GM21717 (cell line): ENCODE results near the gene MRPS25.

ENCODE experiments used
- ATAC-seq: cut with Tn5 transposase; IDR thresholded peaks from one replicate; pipeline ENCODE4 v1.9.1; 2021; ENCODE audit warnings: mild to moderate bottlenecking, moderate library complexity; ENCODE audit not compliant: unreplicated experiment

The MRPS25 gene

DNA sequence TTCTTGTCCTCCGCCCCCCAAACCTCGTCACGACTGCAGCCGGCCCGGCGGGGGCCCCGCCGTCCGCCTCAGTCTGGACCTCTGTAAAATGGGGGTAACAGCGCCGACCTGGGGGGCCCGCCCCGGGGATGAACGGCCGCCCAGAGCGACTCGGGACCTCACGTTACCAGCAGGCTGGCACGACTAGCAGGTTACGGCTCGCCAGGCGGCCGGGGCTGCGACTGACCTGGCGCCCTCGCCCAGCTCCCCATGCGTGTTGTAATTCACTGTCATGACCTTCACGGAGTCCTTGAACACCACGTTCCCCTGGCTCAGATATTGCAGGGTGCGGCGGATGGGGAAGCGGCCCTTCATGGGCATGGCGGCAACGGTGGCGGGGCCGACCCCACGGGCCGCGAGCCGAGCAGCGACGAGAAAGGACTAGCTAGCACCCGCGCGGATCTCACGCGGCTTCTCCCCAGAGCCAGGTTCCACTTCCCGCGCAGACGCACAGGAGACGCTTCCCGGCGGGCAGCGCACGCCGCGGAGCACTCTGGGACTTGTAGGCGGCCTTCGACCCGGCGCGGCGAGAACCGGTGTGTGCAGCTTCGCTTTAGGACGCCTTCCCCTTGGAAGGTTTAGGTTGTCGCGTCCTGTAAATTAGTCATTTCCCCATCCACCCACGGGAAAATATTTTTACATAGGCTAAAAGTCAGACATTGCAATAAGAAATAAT, at the start of gene MRPS25:
Gene MRPS25 (minus strand): TSS at position 481 of the 715 bp plus-strand sequence. CDS start 121 bp downstream, at position 360.
- peak; percentile 94 for ATAC-seq

DNA sequence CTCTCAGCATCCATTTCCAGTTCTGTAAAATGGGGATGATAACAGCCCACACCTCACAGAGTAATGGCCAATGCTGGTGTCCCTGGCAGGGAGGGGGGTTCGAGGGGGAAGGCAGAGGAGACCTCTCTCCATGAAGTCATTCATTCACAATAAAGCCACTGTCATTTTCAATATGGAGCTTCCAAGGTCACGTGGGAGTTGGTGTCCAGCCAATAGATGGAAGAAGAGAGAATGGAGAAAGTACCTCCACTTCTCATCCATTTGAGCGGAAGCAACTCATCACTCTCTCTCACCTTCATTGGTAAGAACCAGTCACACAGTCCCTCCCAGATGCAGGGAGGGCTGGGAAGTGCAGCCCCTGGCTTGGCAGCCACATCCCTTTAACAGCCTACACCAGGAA, 48.8 kb upstream of the MRPS25 start:
- ATAC-seq = no peak

DNA sequence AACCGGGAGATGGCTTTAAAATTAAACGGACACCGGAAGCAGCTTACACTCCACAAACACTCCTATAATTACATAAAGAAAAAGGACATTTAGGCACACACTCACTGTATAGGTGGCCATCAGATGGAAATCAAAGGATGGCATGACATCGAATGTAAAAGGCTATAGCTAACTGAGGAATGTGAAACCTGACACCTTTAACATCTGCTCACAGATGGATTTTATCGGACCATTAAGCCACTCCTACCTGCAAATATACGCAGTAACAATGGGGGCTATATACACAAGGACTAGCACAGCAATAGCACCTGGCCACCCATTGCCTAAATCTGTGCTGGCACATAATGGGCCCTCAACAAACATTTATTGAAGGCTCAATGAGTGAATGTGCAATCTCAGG, 48.4 kb upstream of the MRPS25 start:
- no peak for ATAC-seq

DNA sequence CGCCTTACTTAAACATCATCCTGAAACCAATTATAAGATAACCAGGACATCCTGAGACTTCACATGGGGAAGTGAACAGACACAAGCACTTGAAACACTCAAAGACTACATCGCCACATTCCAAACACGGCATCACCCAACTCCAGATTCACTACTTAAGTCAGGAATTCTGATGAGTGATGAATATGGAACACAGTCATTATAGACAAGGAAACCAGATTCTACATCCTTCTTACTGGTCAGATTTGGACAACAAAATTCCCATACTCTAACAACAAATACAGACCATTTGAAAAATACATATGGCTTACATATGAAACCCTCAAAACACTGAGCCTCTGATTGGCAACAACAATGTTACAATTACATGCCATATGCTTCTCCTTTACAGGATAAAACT, 46.9 kb upstream of the MRPS25 start:
- ATAC-seq = no peak

DNA sequence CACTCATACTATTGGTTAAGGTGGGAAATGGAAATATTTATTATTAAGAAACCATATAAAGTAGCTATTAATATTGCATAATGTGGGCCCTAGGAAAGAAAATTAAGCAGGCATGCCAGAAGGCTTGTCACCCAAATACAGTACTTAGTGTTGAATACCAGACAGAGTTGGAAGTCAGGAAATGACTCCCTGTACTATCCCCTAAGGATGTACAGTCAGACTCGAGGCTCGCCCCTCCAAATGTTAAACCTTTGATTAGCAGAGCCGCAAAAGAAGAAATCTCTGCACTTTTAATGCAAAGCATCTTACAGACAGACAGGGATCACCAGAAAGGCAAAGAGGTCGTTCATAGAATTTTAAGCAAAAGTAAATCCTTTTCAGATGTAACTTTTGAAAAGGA, 45.1 kb upstream of the MRPS25 start:
- no peak for ATAC-seq

DNA sequence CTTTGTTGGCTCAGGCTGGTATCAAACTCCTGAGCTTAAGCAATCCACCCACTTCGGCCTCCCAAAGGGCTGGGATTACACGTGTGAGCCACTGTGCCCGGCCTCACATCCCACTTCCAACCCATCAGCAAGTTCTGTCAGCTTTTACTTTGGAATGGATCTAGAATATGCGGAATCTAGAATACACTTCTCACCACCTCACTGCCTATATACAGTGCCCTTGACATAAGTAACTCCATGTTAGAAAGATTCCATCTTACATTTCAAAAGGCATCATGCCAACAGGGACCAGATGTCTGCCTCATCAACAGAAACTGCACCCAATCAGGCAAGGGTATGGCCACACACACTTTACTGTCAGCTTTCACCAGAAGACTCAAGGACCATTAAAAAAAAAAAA, 43.8 kb upstream of the MRPS25 start:
- no peak for ATAC-seq

DNA sequence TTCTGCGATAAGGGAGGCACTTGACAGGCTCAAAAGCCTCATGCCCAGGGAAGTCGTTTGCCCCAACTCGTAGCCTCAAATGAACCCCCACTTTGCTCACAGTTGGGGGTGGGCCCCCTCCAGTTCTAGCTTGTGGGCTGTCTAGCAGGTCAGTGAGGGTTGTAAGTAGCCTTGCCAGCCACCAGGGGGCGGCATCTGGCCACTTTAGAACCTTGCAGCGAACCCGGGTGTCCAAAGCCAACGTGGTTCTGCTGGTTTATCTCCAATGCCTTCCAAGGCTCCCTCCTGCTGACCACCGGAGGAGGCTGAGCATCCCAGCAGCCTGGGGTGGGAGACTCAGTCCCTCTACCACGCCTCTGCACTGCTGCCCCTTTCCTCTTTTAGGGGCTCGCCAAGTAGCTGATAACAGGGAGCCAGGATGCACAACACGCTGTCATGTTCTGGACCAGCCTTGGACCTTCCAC, 43.0 kb upstream of the MRPS25 start:
- ATAC-seq = peak; percentile 67

DNA sequence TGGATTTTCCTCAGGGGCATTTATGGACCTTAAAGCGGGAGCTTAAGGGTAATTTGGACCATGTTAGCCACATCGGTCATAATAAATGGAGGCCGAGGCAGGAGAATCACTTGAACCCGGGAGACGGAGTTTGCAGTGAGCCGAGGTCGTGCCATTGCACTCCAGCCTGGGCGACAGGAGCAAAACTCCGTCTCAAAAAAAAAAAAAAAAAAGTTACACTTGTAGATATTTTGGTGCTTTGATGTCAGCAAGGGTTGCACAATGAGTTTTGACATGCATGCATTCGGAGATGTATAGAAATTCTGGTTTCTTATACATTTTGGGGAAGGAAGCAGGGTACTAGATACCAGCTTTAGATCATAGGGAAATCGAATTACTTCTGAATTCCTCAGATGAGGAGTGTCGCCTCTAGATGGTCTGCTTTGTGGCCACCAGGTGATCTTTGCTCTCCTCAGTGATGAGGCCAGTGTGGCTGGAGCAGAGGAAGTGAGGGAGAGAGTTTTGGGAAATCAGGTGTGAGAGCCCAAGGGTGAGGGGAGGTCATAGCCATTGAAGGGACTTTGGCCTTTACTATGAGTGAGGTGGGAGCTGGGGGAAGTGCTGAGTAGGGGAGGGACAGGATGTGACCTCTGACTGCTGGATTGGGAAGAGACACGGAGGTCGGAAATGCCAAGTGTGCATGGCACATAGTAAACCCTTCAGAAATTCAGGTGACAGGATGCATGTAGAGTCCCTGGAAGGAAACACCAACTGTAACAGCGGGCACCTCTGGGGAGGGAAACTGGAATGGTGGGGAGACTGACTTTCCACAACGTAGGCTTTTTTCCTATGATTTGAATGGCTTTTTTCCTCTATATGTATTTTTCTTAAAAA, 42.2 kb upstream of the MRPS25 start:
- ATAC-seq = no peak

DNA sequence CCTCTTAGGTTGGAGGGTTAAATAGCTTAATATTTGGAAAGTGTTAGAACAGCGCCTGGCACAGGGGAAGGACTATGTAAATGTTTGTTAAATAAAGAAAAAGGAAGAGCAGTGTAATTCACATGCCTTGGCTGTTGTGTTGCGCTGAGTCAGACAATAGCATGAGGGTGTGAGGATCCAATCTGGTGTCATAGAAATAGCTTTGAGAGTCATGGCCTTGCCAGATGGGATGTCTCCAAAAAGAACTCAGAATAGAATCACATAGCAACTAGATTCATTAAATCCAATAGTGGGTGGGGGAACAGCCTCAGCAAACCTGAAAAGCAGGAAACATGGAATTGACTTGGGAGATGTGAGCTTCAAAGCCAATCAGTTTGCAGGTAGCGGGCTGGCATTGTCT, 37.7 kb upstream of the MRPS25 start:
- ATAC-seq = no peak

DNA sequence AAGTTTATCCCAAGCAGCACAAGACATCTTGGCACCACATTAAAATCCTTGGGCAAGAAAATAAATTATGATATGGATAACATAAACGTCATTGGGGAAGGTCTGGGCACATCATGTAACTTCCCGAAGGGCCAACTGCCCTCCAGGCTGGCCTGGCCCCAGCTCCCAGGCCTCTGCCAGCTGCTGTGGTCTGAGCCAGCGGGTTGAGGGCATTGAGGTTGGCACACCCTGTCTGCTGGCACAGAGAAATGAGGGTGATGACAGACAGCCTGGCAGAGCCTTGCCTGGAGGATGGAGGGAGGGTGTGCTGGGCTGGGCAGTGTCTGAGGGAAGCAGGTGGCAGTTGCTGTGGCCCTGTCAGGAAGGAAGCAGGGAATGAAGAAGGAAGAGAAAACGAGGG, 37.1 kb upstream of the MRPS25 start:
- ATAC-seq = no peak

DNA sequence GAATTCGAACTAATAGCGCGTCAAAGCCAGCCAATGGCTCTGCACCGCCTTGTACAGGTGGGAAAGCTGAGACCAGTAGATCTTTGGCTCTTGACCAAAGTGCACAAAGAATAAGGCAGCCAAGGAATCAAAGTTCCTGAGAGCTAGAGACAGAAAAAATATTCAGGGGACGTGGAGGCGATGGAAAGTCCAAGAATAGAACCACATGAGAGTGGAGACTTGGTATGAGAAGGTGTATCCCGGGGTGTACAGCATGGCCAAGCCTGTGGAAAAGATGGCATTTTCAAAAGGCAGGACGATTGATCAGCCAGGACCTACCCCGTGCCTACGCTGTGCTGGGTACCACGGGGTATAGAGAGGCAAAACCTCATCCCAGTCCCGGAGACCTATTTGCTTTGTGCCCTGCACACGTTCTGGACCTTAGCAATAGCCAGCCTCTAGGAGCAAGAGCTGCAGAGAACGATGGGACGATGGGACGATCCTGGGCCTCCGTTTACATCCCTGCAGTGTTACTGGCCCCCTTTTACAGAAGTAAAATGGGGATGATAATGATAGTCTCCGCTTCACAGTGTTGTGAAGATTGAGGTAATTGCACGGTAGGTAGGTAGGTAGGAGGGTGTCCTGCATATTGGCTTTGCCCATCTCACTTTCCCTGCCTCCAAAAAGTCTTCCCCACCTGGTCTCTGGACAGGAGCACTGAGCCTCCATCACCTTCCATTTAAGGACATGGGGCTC, 34.4 kb upstream of the MRPS25 start:
- peak; percentile 22 for ATAC-seq

DNA sequence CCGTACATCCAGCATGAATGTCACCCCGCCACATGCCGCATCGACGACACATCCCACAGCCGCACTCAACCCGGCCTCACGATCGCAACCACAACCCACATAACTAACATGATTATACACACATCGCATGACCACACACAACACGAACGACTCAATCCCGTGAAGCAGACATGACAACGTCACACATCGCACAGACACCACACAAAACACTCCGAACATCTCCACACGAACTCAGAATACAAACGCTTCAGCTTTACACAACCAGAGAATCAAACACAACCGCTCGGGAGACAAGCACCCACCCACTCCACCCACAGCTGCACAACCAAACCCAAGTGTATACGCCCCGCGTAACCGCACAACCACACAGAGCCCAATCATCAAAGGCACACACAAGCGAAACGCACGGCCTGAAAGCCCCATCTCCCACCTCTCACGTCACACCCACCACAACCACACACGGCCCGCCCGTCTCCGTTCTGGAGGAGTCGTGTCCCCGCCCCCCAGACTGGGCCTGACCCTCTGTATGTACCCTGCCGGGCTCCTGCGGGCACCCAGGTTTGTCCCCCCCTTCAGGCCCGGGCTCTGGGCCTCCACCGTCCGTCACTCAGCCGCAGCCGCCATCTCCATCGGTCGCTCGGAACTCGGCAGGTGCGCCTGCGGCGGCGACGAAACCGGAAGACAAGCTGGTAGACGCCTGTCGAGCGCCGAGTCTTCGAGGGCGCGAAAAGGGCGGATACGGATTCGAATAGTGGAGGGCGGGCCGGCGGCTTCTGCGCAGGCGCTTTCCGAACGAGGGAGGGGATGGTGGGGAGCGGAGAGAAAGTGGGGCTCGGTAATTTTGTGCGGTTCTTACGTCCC, 33.6 kb upstream of the MRPS25 start, which contains the start of gene RBSN:
Gene RBSN (minus strand): TSS at position 646 of the 861 bp plus-strand sequence. CDS start 3,028 bp downstream, outside the sequence.
- ATAC-seq = peak; percentile 83

DNA sequence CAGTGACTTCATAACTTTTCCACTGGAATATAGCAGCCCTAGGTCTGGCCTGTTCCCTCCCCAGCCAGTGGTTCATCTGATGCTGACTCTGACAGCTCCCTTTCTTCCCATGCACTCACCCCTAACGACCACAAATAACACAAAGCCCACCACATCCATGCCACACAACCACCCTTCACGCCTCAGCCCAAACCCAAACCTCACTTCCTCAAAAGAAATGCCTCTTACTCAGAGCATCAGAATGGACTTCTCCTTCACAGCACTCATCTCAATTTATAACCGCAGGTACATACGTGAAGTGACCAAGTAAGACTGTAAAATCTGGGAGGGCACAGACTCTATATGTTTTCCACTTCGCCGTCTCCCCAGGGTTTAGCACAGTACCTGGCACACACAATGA, 32.8 kb upstream of the MRPS25 start:
- no peak for ATAC-seq

DNA sequence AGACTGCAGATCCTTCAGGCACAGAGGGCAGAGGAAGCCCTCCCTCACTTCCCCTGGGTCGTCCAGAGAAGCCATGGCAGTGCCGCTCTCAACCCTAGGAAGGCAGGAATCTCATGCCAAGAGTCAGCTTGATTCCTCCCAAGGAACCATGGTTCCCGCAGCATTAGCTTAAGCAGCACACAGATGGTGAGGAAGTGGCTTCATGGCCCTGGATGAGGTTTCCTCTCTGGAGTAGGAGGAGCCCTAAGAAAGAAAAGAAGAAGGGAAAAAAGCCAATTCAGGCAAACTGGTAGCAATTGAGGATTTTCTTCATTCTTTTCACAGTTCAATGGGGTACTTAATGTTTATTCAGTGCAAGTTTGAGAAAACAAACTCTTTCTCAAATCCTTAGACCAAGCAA, 30.9 kb upstream of the MRPS25 start:
- no peak for ATAC-seq

DNA sequence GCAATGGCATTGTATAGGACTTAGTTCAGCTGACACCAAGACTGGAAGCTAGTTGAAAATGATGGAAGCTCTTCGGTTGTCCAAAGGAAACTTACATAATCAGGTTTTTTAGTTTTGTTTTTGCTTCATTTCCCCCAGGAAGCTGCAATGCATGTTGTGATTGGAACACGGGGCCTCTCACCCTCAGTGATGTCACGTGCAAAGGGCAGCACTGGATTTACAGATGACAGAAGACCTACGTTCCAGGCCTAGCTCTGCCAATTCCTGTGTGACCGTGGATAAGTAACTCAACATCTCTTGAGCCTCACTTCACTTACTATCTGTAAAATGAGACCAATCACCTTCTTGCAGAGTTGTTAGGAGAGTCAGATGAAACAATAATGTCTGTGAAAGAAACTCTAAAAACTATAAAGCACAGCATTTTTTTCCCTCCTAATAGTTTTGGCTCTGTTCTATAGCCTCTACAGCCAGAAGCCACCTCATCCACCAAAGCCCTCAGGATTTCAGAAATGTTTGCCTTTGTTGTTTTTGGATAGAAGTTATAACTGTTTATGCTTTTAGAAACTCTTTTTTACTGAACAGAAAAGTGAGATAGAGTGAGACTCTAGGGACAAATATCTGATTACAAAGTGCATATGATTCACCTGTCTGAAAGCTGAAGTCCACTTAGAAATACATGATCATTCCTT, 29.2 kb upstream of the MRPS25 start:
- ATAC-seq = no peak

DNA sequence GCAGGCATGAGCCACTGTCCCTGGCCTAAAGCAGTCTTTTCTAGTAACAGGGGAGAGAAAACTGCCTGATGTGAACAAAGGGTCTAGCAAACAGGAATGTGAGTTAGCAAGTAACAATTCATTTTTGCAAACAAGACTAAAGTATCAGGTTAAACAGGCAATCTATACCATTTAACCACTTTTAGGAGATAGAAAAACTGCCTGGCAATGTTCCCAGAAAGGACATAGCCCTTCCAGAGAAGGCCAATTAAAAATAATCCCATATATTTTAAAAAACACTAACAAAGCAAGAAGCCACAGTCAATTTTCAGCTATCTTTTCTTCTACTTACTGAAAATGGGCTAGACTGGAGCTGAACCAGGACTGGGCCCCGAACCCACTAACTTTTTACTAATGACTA, 27.6 kb upstream of the MRPS25 start:
- no peak for ATAC-seq

DNA sequence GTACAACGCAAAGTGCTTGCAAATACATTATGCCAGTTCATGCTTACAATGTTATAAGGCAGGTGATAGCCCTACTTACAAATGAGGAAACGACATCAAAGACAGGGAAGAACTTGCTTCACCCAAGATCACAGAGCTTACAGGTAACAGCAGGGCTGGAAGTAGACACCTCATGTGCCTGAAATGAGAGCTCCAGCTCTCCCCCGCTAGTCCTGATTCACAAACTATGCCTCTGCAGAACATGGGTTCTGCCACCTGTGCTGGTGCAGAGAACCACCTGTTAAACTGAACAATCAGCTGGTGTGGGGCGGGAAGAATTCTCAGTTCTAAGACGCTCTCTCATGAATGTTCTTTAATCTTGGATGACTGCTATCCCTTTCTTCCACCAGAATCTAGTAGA, 26.5 kb upstream of the MRPS25 start:
- no peak for ATAC-seq

DNA sequence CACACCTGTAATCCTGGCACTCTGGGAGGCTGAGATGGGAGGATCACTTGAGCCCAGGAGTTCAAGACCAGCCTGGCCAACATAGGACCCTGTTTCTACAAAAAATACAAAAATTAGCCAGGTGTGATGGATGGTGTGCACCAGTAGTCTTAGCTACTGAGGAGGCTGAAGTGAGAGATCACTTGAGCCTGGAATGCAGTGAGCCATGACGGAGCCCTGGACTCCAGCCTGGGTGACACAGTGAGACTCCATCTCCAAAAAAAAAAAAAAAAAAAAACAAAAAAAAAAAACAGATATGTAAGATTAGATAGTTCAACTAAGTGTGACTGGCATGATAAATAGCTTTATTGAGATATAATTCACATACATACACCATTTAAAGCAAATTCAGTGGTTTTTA, 24.1 kb upstream of the MRPS25 start:
- no peak for ATAC-seq

DNA sequence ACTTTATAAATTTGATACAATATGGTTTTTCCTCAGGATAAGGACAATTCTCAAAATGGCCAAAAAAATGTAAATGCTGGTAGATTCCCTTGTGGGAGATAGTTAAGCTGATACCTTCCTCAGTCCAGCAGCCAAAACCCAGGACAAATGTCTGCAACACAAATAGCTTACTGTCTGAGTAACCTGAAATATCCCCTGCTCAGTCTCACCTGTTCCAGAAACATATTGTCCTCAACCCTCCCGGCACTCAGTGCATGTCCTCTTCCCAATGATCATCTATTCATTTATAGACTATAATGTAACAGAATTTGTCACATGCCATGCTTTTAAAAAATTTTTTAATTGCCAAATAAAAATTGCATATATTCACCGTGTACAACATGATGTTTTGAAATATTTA, 21.6 kb upstream of the MRPS25 start:
- ATAC-seq = no peak

DNA sequence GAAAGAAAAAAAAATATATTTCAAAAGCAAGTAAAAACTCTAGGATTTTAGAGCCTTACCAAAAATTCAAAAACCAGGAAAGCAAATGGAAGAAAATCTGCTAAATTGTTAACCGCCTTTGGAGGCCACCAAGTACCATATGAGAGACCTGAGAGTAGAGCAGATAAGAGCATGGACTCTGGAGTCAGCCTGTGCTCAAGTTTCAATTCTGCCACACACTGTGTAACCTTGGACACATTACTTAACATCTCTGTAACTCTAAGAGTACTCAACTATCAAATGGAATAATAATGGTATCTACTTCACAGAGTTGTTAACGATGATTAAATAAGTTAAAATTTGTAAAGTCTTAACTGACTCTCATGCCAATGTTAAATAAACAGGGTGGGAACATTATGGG, 21.1 kb upstream of the MRPS25 start:
- ATAC-seq = no peak
